ENCODE results near the gene P3R3URF.

- TF ChIP-seq POLR2A (IDR thresholded peaks at IDR 0.05), result no peak
- TF ChIP-seq CTCF (IDR thresholded peaks at IDR 0.05), result no peak
Observed at GRCh38 chr1:46190539-46190938, 14.3 kb upstream of the P3R3URF start.

Measured in ovary (tissue), 3 donors.